HepG2 (cell line): ENCODE data around the gene RANBP3L. TPM values are rescaled to one million over a fixed set of nuclear protein-coding genes. Genes with fewer than 3 reads are reported as not detected.
A peak's percentile ranks its signal among the peaks of the same experiment; 100 is the strongest.

Experiments used
- ATAC-seq: fragments of 200-7000 bp; cut with Tn5 transposase; 3 replicates; pipeline ENCODE4 v1.9.1; 2020; ENCODE audit warnings: mild to moderate bottlenecking, moderate library complexity
- BruUV-seq: library from RNA; stranded (reverse); fragments of 400-500 nt; replicated peaks from 2 replicates; lab custom pipeline; 2021; lab: Mats Ljungman, UMichigan
- CTCF ChIA-PET: fragments of 300-600 bp; formaldehyde crosslinking; extraction: SDS; loops from one replicate; lab custom pipeline; 2021; ENCODE audit warnings: low total read pairs, inconsistent platforms, low intra/inter-chr PET ratio; lab: Yijun Ruan, JAX
- POLR2A ChIA-PET: fragments of 350-600 bp; sonication (Branson Sonifier 250); formaldehyde crosslinking; loops from one replicate; lab custom pipeline; 2020; ENCODE audit warnings: antibody characterized with exemption, inconsistent platforms; lab: Yijun Ruan, JAX
- DNase-seq: peaks from one replicate; pipeline ENCODE4 v3.0.0-alpha.2; 2015; ENCODE audit warnings: low spot score
- FAIRE-seq: peaks from 3 replicates; lab custom pipeline; 2011; peaks lifted over from hg19 to GRCh38; lab: Jason Lieb, UNC
- H2AFZ ChIP-seq: one replicate; pipeline ENCODE4 v1.6.1; 2011; ENCODE audit warnings: low read length, inconsistent platforms
- H3K27ac ChIP-seq: fragments of 300-600 bp; 3 replicates; pipeline ENCODE4 v1.8.0; 2011; ENCODE audit warnings: mixed run types, mild to moderate bottlenecking, mixed read lengths, low read length, inconsistent platforms; ENCODE audit not compliant: insufficient read depth; ENCODE audit errors: extremely low read length
- H3K27me3 ChIP-seq, 2 experiments: fragments of 200-600 bp in 1 of 2; 2 replicates in 1 of 2; 3 replicates in 1 of 2; pipeline versions ENCODE4 v1.6.0 to v1.8.0; 2011; ENCODE audit warnings: low read length in 2 of 2, mild to moderate bottlenecking in 2 of 2, moderate library complexity in 2 of 2, inconsistent platforms in 1 of 2; ENCODE audit not compliant: insufficient read depth in 2 of 2, control insufficient read depth in 1 of 2
- H3K36me3 ChIP-seq, 2 experiments: fragments of 200-600 bp in 1 of 2; replicated peaks in 1 of 2; 2 replicates in 1 of 2; 3 replicates in 1 of 2; pipeline versions ENCODE4 v1.5.1 to v1.8.0; 2011; ENCODE audit warnings: low read length in 2 of 2, inconsistent platforms in 1 of 2; ENCODE audit not compliant: insufficient read depth in 2 of 2, control insufficient read depth in 1 of 2
- H3K4me1 ChIP-seq: 2 replicates; pipeline ENCODE4 v1.5.1; 2012; ENCODE audit warnings: low read length, inconsistent platforms; ENCODE audit not compliant: insufficient read depth
- H3K4me2 ChIP-seq: 2 replicates; pipeline ENCODE4 v1.6.0; 2011; ENCODE audit warnings: low read depth, low read length, inconsistent platforms
- H3K4me3 ChIP-seq, 3 experiments: fragments of 200-600 bp in 1 of 3; sonication (generic), shearing (Covaris generic) in 1 of 3; replicated peaks in 1 of 3; 2 replicates each; pipeline ENCODE4 v1.5.1; 2011 to 2016; ENCODE audit warnings: low read length in 3 of 3, inconsistent platforms in 2 of 3, low read depth in 2 of 3, mild to moderate bottlenecking in 2 of 3, control low read depth in 1 of 3, mixed read lengths in 1 of 3; ENCODE audit not compliant: insufficient read depth in 1 of 3
- H3K79me2 ChIP-seq: one replicate; pipeline ENCODE4 v1.6.1; 2011; ENCODE audit warnings: low read length, inconsistent platforms; ENCODE audit not compliant: insufficient read depth
- H3K9ac ChIP-seq: 2 replicates; pipeline ENCODE4 v1.6.0; 2011; ENCODE audit warnings: mild to moderate bottlenecking, low read depth, low read length, inconsistent platforms; ENCODE audit not compliant: insufficient read depth
- H3K9me3 ChIP-seq: 2 replicates; pipeline ENCODE4 v1.5.1; 2012; ENCODE audit warnings: mild to moderate bottlenecking, low read length
- H4K20me1 ChIP-seq: 2 replicates; pipeline ENCODE4 v1.6.0; 2011; ENCODE audit warnings: inconsistent platforms, mild to moderate bottlenecking, low read length, moderate library complexity; ENCODE audit not compliant: insufficient read depth
- CREB1 ChIP-seq, 2 experiments: fragments of 450-650 bp in 1 of 2; IDR thresholded peaks; 2 replicates each; pipeline ENCODE4 v1.6.1; 2016 to 2017; ENCODE audit warnings: control low read depth in 1 of 2, mild to moderate bottlenecking in 1 of 2, missing compliant biosample characterization in 1 of 2, missing genetic modification characterization in 1 of 2
- EZH2 ChIP-seq: conservative IDR thresholded peaks from 2 replicates; pipeline ENCODE4 v1.6.1; 2012; ENCODE audit warnings: mild to moderate bottlenecking, low read depth, low read length, moderate library complexity
- GTF2F1 ChIP-seq: fragments of 150-350 bp; IDR thresholded peaks from 2 replicates; pipeline ENCODE4 v1.6.1; 2014; ENCODE audit warnings: low read length
- HNF4A ChIP-seq: sonication (generic); formaldehyde crosslinking; IDR thresholded peaks from 2 replicates; pipeline ENCODE4 v1.4.0; 2020; ENCODE audit warnings: missing genetic modification reagents
- NFIC ChIP-seq: IDR thresholded peaks from 2 replicates; pipeline ENCODE4 v1.6.1; 2012; ENCODE audit warnings: mild to moderate bottlenecking, low read length, inconsistent platforms
- ONECUT2 ChIP-seq: sonication (generic); formaldehyde crosslinking; IDR thresholded peaks from 2 replicates; pipeline ENCODE4 v1.4.0; 2020; ENCODE audit warnings: missing genetic modification reagents
- PAWR ChIP-seq: sonication (generic); formaldehyde crosslinking; IDR thresholded peaks from 2 replicates; pipeline ENCODE4 v1.4.0; 2020; ENCODE audit warnings: missing genetic modification reagents, mild to moderate bottlenecking, borderline replicate concordance
- PCBP1 ChIP-seq: fragments of 200-400 bp; formaldehyde crosslinking; IDR thresholded peaks from 2 replicates; pipeline ENCODE4 v1.6.1; 2017; ENCODE audit warnings: mild to moderate bottlenecking, low read depth, low read length, borderline replicate concordance
- RNF2 ChIP-seq: fragments of 450-650 bp; conservative IDR thresholded peaks from 2 replicates; pipeline ENCODE4 v1.6.1; 2016; ENCODE audit warnings: low read depth
- ZBTB38 ChIP-seq: sonication (generic); formaldehyde crosslinking; IDR thresholded peaks from 2 replicates; pipeline ENCODE4 v1.5.1; 2020; ENCODE audit warnings: mild to moderate bottlenecking, missing genetic modification reagents
- ZNF431 ChIP-seq: sonication (generic); formaldehyde crosslinking; IDR thresholded peaks from 2 replicates; pipeline ENCODE4 v1.9.0; 2022; ENCODE audit warnings: missing genetic modification reagents, low read depth, mild to moderate bottlenecking, borderline replicate concordance
- ZNF44 ChIP-seq: sonication (generic); formaldehyde crosslinking; IDR thresholded peaks from 2 replicates; pipeline ENCODE4 v1.5.1; 2020; ENCODE audit warnings: mild to moderate bottlenecking, missing genetic modification reagents
- ZNF589 ChIP-seq: sonication (generic); formaldehyde crosslinking; conservative IDR thresholded peaks from 2 replicates; pipeline ENCODE4 v1.8.0; 2022; ENCODE audit warnings: mild to moderate bottlenecking, moderate library complexity, missing genetic modification reagents
- ZNF652 ChIP-seq: IDR thresholded peaks from 2 replicates; pipeline ENCODE4 v1.6.1; 2016; ENCODE audit warnings: low read depth, borderline replicate concordance
- WGBS: methylation state at CpG from one replicate; pipeline ENCODE4 v1.1.6; 2017; ENCODE audit warnings: low lambda C conversion rate; 5-methylcytosine and 5-hydroxymethylcytosine counted together
- in situ Hi-C: cut with HindIII; loops from 2 replicates; pipeline ENCODE4 v1.10.0; 2017; ENCODE audit warnings: low pct_unique_long_range_greater_than_20kb; ENCODE audit not compliant: extremely low pct_ligation_motif_present
- intact Hi-C: fragments of 100-400 bp; cut with micrococcal nuclease; formaldehyde crosslinking; loops from one replicate; pipeline ENCODE4 v1.10.0; 2022; ENCODE audit not compliant: unreplicated experiment
- polyA plus RNA-seq, 8 experiments: library from polyadenylated mRNA; depleted of rRNA in 3 of 8; stranded (reverse) in 7 of 8; unstranded in 1 of 8; fragments of >200 nt; fragmentation: Illumina TruSeq in 4 of 8; extraction: Trizol in 4 of 8; gene quantifications; 2 replicates each; pipeline versions ENCODE4 v1.2.1 to v1.2.3, GENCODE V29; 2011 to 2016; ENCODE audit warnings: low read depth in 4 of 8, missing spikeins in 1 of 8, mixed read lengths in 1 of 8; ENCODE audit not compliant: insufficient read depth in 1 of 8
- total RNA-seq, 5 experiments: library from RNA; depleted of rRNA; stranded (reverse); fragments of >200 nt; fragmentation: Illumina TruSeq; extraction: Trizol; gene quantifications; 2 replicates each; pipeline ENCODE4 v1.2.3, GENCODE V29; 2016; ENCODE audit warnings: low read depth in 1 of 5
- TF ChIP-seq, protein P1 (sequence below): sonication (generic); formaldehyde crosslinking; IDR thresholded peaks from 2 replicates; pipeline ENCODE4 v1.8.1; 2023; ENCODE audit warnings: mild to moderate bottlenecking, missing genetic modification reagents
- TF ChIP-seq, protein P2 (sequence below): sonication (generic); formaldehyde crosslinking; IDR thresholded peaks from 2 replicates; pipeline ENCODE4 v1.8.0; 2022; ENCODE audit warnings: mild to moderate bottlenecking, missing genetic modification reagents, borderline replicate concordance
- TF ChIP-seq, protein P3 (sequence below): sonication (generic); formaldehyde crosslinking; IDR thresholded peaks from 2 replicates; pipeline ENCODE4 v1.4.0; 2020; ENCODE audit warnings: missing genetic modification reagents

Gene RANBP3L
- total and polyA plus RNA-seq, 2 of the 13 experiments (the other 11 are each of a cell fraction or from before 2014, with no cell fraction given), result 0.09 TPM; not detected in 1

DNA sequence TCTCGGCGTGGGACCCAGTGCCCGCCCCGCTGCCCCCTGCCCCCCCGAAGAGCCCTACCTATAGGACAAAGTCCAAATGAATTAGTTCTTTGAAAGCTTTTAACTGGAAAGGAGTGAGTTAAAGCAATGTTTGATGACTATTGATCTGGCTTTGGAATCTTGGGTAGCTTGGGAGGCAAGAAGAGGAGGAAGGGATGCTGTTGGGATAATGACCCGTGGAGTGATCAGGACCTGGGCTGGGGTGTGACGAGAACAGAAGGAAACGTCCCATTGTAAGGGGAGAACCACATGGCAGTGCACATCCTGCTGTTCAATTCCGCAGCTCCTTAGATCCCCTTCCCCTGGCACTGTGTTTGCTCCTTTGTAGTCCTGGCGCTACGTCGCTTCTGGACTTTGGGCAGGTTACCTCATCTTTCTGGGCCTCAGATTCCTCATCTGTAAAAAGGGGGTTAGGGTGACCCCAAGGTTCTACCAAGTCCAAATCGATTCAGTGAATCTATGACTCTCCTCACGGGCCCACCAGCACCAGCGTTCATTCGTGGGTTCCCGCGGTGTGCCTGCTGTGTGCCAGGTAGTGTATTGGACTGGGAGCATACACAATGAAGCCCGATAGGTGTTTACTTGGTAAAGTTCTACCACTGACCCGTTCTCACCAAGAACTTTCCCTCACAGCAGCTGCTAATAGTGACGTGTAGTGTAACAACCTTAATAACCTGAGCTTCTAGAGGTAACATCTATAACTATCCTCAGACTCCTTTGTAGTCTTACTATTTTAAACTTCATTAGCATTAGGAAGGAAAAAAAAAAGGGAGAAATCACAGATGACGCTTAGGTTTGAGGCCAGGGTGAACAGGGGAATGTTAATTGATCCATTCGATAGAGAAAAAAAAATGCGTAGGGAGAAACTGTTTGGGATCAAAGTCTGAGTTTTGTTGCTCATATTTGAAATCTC lies 58.9 kb downstream of the RANBP3L start:
- ChIA-PET CTCF (no interaction called here), POLR2A (interaction anchor here (0.7 to 5.3 kb wide), 15 partner anchors 9 to 964 kb away, joined by 3 to 68 read pairs (median 5); partner anchors contain the start of genes LMBRD2 and SKP2)
- DNase-seq (peak; percentile 19), ATAC-seq (peak; percentile 0; the same call in 2 of the 3 replicates), FAIRE-seq (no peak)
- Histone ChIP-seq H3K27ac (peak overlapping the region; percentile 95), H3K9ac (peak overlapping the region; percentile 98), H3K27me3 (no peaks in the 10 kb centered on the region), H3K4me3 (peak overlapping the region; percentile 49 to 88 (median 57); a peak in 5 of 6 replicates), H3K4me1 (peaks cover 41% of the 10 kb centered on the region), H3K79me2 (peaks cover 26% of the 10 kb centered on the region), H3K4me2 (peak overlapping the region; percentile 80), H2AFZ (no peak overlapping the region), H4K20me1 (no peaks in the 10 kb centered on the region), H3K9me3 (no peaks in the 10 kb centered on the region), H3K36me3 (no peaks in the 10 kb centered on the region)
- in situ Hi-C loops (no loop called here), intact Hi-C loops (loop anchor here (1.0 to 2.0 kb wide), 3 partner anchors 15 to 90 kb away; partner anchors contain the start of gene SKP2)
- TSS peak; percentile 71 for BruUV-seq
- WGBS, result 51% methylated on average over 22 of the region's 24 CpGs
- no peak for TF ChIP-seq CREB1 (IDR thresholded peaks at IDR 0.05)
- TF ChIP-seq CREB1 (CRISPR knock-in tag; IDR thresholded peaks at IDR 0.05), result no peak
- no peak for TF ChIP-seq PAWR (CRISPR knock-in tag)
- TF ChIP-seq, protein P1, sequence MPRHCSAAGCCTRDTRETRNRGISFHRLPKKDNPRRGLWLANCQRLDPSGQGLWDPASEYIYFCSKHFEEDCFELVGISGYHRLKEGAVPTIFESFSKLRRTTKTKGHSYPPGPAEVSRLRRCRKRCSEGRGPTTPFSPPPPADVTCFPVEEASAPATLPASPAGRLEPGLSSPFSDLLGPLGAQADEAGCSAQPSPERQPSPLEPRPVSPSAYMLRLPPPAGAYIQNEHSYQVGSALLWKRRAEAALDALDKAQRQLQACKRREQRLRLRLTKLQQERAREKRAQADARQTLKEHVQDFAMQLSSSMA (CRISPR knock-in tag), result peak; percentile 14; the same call in 1 of the 2 replicates
- 0 out of 2 replicates have a peak, but pooled peaks have one; percentile 10 for TF ChIP-seq ZNF431 (CRISPR knock-in tag)
- peak; percentile 3; the same call in 1 of the 2 replicates for TF ChIP-seq HNF4A (CRISPR knock-in tag)
- peak; percentile 74; the same call in 1 of the 2 replicates for TF ChIP-seq ONECUT2 (CRISPR knock-in tag)
- 0 out of 2 replicates have a peak, but pooled peaks have one; percentile 25 for TF ChIP-seq GTF2F1
- peak; percentile 40; the same call in 1 of the 2 replicates for TF ChIP-seq ZBTB38
- 0 out of 2 replicates have a peak, but pooled peaks have one; percentile 31 for TF ChIP-seq RNF2
- 0 out of 2 replicates have a peak, but pooled peaks have one; percentile 17 for TF ChIP-seq ZNF44
- TF ChIP-seq ZNF652, result peak; percentile 88
- TF ChIP-seq ZNF589 (CRISPR knock-in tag), result 0 out of 2 replicates have a peak, but pooled peaks have one; percentile 20
- no peak for TF ChIP-seq PCBP1
- TF ChIP-seq EZH2, result no peak
- TF ChIP-seq, protein P2, sequence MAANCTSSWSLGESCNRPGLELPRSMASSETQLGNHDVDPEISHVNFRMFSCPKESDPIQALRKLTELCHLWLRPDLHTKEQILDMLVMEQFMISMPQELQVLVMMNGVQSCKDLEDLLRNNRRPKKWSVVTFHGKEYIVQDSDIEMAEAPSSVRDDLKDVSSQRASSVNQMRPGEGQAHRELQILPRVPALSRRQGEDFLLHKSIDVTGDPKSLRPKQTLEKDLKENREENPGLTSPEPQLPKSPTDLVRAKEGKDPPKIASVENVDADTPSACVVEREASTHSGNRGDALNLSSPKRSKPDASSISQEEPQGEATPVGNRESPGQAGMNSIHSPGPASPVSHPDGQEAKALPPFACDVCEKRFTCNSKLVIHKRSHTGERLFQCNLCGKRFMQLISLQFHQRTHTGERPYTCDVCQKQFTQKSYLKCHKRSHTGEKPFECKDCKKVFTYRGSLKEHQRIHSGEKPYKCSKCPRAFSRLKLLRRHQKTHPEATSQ, result no peak
- TF ChIP-seq, protein P3, sequence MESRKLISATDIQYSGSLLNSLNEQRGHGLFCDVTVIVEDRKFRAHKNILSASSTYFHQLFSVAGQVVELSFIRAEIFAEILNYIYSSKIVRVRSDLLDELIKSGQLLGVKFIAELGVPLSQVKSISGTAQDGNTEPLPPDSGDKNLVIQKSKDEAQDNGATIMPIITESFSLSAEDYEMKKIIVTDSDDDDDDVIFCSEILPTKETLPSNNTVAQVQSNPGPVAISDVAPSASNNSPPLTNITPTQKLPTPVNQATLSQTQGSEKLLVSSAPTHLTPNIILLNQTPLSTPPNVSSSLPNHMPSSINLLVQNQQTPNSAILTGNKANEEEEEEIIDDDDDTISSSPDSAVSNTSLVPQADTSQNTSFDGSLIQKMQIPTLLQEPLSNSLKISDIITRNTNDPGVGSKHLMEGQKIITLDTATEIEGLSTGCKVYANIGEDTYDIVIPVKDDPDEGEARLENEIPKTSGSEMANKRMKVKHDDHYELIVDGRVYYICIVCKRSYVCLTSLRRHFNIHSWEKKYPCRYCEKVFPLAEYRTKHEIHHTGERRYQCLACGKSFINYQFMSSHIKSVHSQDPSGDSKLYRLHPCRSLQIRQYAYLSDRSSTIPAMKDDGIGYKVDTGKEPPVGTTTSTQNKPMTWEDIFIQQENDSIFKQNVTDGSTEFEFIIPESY (CRISPR knock-in tag), result peak; percentile 79; the same call in 1 of the 2 replicates
- TF ChIP-seq NFIC, result peak; percentile 46; the same call in 1 of the 2 replicates
